HG02938 (cell line): ENCODE results near the gene CEP131.

Experiments
- ATAC-seq: cut with Tn5 transposase; IDR thresholded peaks from one replicate; pipeline ENCODE4 v1.9.1; 2021; ENCODE audit warnings: mild to moderate bottlenecking, moderate library complexity; ENCODE audit not compliant: unreplicated experiment

Gene CEP131

DNA sequence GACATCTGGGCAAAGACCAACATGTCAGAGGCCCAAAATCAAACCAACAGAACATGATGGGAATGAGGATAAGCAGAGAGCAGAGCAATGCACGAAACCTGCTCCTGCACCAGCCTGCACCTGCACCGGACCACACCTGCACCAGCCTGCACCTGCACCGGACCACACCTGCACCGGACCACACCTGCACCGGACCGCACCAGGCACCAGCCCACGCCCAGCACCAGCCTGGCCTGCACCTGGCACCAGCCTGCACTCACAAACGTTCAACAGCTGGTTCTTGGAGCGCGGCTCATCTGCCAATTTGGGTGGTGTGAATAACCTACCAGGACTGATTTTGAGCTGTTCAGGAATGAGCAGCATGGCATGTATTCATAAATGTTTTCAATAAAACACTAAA lies 18.2 kb downstream of the CEP131 start:
- ATAC-seq = no peak

DNA sequence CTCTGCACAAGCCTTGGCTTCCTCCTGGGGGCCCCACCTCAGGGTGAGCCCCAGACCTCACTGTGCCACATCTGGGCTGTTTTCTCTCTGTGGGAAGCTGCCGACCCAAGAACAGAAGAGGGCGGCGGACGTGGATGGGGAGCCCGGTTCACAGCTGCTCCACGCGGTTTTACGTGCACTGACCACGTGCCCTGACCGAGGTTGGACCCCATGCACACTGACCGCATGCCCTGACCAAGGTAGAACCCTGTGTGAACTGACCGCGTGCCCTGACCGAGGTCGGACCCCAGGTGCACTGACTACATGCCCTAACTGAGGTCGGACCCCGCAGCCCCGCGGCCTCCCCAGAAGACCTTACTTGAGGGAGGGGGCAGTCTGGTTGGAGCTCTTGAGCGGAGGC lies 19.6 kb downstream of the CEP131 start:
- ATAC-seq = no peak

DNA sequence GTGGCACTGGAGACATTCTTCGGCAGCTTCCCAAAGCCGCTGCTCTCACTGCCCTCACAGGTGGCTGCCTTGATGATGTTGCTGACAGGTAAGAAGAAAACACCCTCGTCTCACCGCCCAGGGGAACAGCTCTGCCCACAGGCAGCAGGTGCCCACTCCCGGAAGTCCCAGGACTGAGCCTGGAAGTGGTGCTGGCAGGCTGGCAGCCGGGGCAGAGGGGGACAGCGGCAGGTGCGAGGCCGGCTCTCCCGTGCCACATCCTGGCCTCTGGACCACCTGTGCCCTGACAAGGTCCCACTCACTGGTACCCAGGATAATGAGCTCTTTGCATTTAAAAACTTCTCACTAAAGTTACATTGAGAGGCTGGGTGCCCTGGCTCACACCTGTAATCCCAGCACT lies 20.4 kb downstream of the CEP131 start:
- no peak for ATAC-seq

DNA sequence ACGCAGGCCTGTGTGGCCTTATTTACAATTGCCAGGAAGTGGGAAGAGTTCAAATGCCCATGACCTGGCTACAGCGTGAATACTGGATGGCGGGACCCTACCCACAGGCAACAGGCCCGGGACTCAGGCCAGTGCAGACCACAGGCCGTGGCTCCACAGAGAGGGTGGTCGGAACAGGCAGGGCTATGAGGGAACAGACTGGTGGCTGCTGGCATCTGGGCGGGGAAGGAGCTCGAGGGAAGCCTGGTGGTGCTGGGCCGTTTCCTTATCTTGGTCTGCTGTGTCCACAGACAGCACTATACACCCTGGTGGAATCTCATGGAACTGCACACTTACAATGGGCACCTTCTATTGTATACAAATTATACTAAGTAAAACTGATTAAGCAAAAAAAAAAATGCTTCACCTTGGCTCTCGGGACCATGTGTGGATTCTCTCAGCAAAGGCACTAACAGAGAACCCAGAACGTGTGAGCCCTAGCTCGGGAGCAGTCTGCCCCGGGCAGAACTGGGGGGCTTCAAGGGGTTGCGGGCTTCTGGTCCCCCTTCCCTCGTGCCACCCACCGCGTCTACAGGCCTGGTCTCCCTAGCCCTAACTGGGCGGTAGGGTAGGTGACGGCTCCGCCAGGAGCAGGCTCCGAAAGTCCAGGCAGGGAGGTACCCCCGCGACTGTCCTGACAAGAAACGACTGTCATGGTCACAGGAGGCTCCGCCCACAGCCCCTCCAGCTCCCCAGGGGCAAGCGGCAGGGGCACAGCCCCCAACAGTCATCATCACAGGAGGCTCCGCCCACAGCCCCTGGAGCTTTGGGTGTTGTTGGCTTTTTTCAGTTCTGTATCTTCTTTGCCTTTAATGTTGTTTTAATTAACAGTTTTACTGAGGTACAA lies 21.8 kb downstream of the CEP131 start:
- ATAC-seq = no peak

GRCh38 chr17:81200201-81200600 lies 22.6 kb downstream of the CEP131 start:
- no peak for ATAC-seq

DNA sequence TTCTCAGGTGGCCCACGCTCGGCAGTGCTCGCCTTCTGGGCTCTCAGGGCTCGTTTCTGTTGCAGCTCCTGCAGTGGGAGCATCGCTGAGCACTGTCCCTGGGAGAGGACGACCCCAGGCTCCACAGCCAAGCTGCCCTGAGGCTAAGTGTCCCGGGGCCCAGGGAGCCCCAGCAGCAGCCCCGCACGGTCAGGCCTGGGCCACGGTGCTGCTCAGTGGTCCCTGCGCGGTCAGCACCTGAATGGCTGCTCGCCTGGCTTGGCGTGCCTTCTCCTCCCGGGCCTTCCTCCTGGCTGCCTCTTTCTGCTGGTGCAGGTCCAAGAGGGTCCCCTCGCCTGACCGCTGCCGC lies 23.3 kb downstream of the CEP131 start:
- no peak for ATAC-seq

DNA sequence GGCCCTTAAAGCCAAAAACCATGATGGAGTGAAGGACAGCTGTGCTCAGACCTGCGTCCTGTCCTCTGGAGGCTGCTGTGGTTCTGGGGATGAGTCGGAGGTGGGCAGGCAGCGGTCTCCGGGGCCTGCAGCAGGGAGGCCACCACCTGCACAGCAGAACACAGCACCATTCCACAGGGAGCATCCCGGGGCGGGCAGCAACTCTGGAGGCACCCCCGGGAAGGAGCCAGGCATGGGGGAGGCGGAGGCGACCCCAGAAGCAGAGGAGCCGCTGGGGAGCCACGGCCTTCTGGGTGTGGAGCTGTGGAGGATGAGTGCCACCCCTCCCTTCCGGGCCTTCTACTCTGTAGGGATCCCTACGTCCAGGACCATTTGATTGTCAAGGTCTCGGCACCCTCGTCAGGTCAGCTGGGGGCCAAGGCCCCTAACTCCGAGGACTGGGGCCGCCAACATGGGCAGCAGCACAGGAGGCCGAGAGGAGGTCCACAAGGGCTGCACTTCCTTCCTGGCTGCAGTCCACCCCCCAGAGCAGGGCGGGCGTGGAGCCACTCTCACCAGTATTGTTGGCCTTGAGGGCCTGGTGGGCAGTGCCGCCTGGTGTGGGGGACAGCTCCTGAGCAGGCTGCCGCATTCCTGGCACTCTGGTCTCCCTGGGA lies 23.8 kb downstream of the CEP131 start:
- ATAC-seq = no peak

DNA sequence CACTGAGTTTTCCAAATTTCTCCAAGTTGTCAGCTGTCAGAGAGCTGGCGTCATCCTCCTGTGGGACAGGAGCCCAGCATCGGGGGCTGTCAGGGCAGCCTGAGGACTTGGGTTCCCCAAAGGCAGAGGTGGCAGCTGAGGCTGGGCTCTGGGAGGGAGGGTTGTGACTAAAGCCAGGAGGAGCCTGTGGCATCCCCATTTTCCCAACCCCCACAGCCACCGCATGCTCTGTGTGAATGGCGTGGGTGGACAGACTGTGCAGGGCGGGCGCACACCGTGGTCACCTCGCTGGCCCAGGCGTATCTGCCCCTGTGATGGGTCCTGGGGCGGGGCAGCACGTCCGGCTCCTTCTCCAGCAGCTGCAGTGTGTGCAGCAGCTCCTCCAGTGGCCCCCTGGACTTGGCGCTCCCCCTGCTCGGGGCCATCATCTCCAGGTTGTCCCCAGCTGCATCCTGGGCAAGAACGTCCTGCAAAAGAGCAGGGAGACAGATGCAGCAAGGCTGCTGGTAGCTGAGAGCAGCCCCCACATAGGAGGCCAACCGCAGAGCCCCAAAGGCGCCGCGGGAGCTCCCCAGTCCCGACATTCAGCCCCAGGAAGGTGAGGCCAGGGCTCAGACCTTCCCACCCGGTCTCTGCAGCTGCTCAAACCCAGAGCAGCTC lies 24.8 kb downstream of the CEP131 start:
- ATAC-seq = no peak

GRCh38 chr17:81197409-81197795 lies 25.4 kb downstream of the CEP131 start:
- no peak for ATAC-seq

- no peak for ATAC-seq
Measured at GRCh38 chr17:81196505-81197408, 26.0 kb downstream of the CEP131 start.

GRCh38 chr17:81195941-81196495 lies 26.7 kb downstream of the CEP131 start:
- no peak for ATAC-seq

GRCh38 chr17:81194941-81195901 lies 27.5 kb downstream of the CEP131 start:
- no peak for ATAC-seq

DNA sequence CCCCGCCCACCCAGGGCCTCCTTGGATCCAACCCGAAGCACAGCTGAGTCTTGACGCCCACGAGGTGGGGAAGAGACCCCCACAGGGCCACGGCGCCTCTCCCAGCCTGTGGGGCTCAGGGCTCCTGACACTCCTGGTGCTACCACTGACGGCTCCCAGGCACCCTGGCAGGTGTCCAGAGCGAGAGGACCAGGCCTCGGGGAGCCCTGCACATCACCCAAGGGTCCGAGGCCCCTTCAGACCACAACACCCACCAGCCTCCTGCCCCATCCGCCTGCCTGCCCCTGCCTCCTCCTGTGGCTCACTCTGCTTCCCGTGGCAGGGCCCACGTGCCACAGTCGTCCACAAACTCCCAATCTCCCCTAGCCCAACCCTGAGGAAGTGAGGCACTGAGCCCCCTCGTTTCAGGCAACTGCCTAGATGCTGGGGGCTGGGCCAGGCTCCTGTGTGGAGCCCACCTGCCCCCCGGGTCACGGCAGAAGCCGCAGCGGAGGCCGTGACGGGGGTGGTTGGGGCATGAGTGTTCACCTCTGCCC lies 28.5 kb downstream of the CEP131 start:
- no peak for ATAC-seq

- ATAC-seq = no peak
Measured at GRCh38 chr17:81193470-81194224, 29.1 kb downstream of the CEP131 start.

DNA sequence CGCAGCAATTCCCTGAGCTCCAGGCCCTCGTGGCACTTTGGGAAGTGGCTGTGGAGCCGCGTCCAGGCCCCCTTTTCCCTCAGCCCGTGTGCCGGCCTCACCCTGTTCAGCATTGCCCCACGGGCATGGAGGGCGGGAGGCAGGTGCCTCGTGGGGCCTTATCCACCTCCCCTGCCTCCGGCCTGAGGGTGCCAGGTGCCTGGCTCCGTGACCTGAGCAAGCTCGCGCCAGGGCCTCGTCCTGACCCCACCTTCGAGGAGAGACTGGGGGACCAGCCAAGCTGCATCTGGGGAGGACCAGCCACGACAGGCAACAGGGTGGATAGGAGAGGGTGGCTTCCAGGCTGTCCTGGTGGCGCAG lies 29.7 kb downstream of the CEP131 start:
- ATAC-seq = no peak

DNA sequence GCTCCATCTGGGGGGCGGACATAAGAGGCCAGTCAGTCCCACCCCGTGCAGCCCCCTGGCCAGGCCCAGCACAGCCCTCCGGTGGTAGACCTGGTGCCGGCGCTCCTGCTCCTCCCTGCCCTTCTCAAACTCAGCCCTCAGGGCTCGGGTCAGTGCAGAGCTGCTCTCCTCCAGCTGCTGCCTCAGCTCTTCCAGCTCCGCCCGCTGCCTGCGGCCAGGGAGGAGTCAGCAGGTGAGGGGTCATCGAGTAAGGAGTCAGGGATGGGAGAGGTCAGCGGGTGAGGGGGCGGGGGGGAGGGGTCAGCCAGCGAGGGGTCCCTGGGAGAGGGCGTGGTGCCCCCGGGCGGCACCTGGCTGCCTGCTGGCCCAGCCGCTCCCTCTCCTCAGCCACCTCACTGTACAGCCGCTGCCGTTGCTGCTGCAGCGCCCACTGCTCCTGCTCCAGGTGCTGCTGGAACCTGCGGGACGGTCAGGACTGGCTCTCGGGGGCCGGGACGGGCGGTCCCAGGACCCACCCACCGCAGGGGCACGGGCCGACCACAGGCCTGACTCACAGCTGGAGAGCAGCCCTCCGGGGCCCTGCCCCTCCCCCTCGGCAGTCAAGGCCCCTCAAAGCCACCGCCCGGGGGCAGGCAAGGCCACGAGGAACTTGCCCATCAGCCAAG lies 30.2 kb downstream of the CEP131 start:
- ATAC-seq = no peak

DNA sequence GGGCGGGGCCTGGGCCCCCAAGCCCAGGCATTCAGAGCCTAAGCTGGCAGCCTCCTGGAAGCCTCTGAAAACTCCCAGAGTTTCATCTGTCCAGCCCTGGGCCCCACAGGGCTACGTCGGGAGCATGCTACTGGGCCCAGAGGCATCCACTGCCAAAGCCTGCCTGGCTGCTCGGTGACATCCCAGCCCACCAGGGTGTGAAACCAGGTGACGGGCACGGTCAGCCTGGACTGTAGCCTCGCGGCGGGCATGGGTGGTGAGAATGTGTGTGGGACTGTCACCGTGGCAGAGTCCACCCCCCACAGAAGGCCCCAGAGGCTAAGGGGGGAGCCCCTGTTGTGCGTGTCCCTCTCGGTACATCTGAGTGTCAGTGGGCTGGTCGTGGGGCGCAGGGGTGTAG lies 31.1 kb downstream of the CEP131 start:
- no peak for ATAC-seq

GRCh38 chr17:81191116-81191515 lies 31.6 kb downstream of the CEP131 start:
- no peak for ATAC-seq
